C4-2B (cell line): ENCODE measurements around the gene GNAT1.

Experiments
- H3K27ac ChIP-seq: fragments of 450-650 bp; 2 replicates; pipeline ENCODE4 v1.5.1; 2017
- ZFX ChIP-seq: fragments of 450-650 bp; IDR thresholded peaks from 2 replicates; pipeline ENCODE4 v1.6.1; 2017
- TF ChIP-seq, protein P1 (sequence below): fragments of 450-650 bp; conservative IDR thresholded peaks from 2 replicates; pipeline ENCODE4 v1.5.1; 2017; ENCODE audit warnings: mild to moderate bottlenecking

GNAT1 gene

DNA sequence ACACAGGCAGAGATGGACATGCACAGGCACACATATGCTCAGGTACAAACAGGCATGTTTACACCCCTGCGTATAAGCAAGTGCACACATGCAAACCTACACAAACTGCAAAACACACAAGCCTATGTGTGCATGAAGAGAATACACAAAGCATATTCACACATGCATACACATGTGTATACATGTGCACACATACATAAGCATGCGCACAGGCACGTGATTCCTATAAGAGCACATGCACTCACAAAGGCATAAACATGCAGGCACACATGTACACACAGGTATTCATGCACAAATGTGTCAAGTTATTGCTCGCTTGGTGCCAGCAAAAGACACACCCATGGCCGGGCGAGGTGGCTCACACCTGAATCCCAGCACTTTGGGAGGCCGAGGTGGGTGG, 1.4 kb upstream of the GNAT1 start:
- TF ChIP-seq, protein P1, sequence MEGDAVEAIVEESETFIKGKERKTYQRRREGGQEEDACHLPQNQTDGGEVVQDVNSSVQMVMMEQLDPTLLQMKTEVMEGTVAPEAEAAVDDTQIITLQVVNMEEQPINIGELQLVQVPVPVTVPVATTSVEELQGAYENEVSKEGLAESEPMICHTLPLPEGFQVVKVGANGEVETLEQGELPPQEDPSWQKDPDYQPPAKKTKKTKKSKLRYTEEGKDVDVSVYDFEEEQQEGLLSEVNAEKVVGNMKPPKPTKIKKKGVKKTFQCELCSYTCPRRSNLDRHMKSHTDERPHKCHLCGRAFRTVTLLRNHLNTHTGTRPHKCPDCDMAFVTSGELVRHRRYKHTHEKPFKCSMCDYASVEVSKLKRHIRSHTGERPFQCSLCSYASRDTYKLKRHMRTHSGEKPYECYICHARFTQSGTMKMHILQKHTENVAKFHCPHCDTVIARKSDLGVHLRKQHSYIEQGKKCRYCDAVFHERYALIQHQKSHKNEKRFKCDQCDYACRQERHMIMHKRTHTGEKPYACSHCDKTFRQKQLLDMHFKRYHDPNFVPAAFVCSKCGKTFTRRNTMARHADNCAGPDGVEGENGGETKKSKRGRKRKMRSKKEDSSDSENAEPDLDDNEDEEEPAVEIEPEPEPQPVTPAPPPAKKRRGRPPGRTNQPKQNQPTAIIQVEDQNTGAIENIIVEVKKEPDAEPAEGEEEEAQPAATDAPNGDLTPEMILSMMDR = no peak
- no peak for TF ChIP-seq ZFX
- H3K27ac ChIP-seq = no peak overlapping the region

DNA sequence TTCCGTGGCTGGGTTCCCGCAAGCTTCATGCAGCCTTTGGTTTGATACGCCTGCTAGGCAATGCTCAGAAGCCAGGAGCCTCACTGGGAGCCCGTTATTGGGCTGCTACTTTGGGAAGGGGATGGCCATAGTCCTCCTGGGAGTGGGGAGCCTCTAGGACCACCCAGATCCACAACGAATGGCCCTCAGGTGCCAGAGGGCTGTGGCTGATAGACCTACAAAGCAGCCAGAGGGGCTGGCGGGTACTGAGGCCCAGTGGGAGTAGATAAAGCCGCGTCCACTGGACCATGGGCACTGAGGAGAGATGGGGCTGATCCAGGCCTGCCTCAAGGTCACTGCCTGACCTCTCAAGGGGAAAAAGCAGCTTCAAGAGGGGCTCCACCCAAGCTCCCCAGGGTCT, 714 bp downstream of the GNAT1 start:
- no peak overlapping the region for H3K27ac ChIP-seq
- no peak for TF ChIP-seq ZFX
- TF ChIP-seq, protein P1 = no peak

DNA sequence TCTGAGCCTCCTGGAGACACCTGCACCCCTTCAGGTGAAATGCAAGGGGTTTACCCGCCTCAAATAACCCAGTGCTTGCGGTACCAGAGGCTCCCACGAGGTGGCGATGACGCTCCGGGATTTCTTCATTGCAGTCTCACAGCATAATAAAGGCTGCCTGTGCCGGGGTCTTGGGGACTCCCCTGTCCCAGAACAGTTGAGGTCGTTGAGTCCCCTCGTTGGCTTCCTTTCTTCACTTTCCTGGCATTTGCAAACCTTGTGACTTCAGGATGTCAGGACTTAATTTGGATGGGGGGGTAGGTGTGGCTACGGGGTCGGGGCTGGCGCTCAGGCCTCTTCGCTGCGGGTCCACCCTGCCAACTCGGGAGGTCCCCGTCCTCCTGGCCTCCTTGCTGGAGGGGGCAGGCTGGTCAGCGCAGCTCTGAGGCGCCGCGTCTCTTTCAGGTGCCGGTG, 1.3 kb downstream of the GNAT1 start:
- no peak overlapping the region for H3K27ac ChIP-seq
- TF ChIP-seq, protein P1 = peak; percentile 88
- TF ChIP-seq ZFX = no peak

DNA sequence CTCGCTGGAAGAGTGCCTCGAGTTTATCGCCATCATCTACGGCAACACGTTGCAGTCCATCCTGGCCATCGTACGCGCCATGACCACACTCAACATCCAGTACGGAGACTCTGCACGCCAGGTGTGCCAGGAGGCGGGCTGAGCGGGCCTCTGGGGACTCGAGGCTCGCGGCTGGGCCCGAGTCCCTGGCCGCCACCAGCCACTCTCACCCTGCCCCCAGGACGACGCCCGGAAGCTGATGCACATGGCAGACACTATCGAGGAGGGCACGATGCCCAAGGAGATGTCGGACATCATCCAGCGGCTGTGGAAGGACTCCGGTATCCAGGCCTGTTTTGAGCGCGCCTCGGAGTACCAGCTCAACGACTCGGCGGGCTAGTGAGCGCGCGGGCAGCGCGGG, 1.9 kb downstream of the GNAT1 start:
- TF ChIP-seq ZFX = no peak
- TF ChIP-seq, protein P1 = no peak
- no peak overlapping the region for H3K27ac ChIP-seq

DNA sequence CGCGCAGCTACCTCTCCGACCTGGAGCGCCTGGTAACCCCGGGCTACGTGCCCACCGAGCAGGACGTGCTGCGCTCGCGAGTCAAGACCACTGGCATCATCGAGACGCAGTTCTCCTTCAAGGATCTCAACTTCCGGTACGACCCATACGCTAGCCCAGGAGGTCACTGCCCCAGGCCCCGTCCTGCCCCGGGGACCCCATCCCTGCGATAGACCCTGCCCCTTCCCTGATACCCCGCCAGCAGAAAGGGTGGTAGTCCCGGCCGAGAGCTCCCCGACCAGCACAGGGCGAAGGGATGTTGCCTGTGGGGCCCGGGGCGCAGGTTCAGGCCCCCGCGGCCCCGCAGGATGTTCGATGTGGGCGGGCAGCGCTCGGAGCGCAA, 2.3 kb downstream of the GNAT1 start:
- TF ChIP-seq, protein P1 = no peak
- no peak for TF ChIP-seq ZFX
- H3K27ac ChIP-seq = no peak overlapping the region

DNA sequence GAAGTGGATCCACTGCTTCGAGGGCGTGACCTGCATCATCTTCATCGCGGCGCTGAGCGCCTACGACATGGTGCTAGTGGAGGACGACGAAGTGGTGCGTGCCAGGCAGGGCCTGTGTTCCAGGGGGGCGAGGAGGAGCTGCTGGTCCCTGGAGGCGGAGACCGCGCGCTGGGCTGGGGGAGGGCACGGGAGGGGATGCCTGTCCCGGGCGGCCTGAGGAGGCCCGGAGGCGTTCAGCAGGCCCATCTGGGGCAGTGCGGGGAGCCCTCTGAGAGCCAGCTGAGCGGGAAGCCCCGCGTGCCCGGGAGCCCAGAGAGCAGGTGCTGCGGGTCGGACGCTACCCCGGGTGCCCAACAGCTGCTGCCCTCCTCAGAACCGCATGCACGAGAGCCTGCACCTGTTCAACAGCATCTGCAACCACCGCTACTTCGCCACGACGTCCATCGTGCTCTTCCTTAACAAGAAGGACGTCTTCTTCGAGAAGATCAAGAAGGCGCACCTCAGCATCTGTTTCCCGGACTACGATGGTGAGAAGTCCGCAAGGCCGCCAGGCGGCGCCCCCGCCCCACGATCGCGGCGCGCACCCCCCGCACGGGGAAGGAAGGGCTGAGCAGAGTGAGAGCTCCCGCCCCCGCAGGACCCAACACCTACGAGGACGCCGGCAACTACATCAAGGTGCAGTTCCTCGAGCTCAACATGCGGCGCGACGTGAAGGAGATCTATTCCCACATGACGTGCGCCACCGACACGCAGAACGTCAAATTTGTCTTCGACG, 2.9 kb downstream of the GNAT1 start:
- no peak for TF ChIP-seq ZFX
- TF ChIP-seq, protein P1 = peak; percentile 61
- no peak overlapping the region for H3K27ac ChIP-seq

DNA sequence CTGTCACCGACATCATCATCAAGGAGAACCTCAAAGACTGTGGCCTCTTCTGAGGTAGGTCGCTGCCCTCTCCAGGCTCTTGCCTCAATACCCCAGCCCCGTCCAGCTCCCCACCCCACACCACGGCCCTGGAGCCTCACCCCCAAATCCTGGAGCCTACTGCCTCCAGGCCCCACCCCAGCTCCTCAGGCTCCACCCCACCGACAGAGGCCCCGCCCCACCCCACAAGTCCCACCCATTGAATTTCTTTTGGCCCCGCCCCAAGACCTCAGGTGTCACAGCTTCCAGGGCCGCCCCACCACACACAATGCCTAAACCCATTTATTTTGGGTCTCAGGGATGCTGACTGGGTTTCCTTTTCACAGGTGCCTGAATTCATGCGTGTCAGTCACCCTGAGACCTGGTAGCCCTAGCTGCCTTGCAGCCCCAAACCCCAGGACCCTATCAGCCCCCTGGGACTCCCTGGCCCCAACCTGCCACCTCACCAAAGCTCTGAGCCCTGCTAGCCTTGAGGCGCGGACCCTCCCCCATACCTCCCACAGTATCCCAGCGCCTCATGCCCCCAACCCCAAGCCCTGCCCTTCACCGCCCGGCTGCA, 3.6 kb downstream of the GNAT1 start:
- TF ChIP-seq, protein P1 = no peak
- no peak for TF ChIP-seq ZFX
- H3K27ac ChIP-seq = no peak overlapping the region
